SIG-M5 treated with dmso at 0.1 percent for 504 hours (cell line): ENCODE results near the gene AKT3.

Experiments
- DNase-seq: peaks from one replicate; lab custom pipeline; 2025; ENCODE audit not compliant: unreplicated experiment; lab: John Stamatoyannopoulos, UW

Gene AKT3

GRCh38 chr1:243473227-243474135 lies 376.6 kb downstream of the AKT3 start:
- peak; percentile 65 for DNase-seq

- peak; percentile 81 for DNase-seq
These were observed 378.0 kb downstream of the AKT3 start for GRCh38 chr1:243471754-243472745.

GRCh38 chr1:243471026-243471685 lies 378.9 kb downstream of the AKT3 start:
- peak; percentile 92 for DNase-seq

- DNase-seq, result no peak
These were observed 379.5 kb downstream of the AKT3 start for GRCh38 chr1:243470502-243470901.

GRCh38 chr1:243469497-243469896 lies 380.5 kb downstream of the AKT3 start:
- no peak for DNase-seq

- DNase-seq, result no peak
These were observed 384.3 kb downstream of the AKT3 start for GRCh38 chr1:243465738-243466137.

GRCh38 chr1:243465081-243465480 lies 385.0 kb downstream of the AKT3 start:
- DNase-seq, result no peak

GRCh38 chr1:243462929-243463697 lies 386.9 kb downstream of the AKT3 start:
- DNase-seq, result no peak

GRCh38 chr1:243461700-243462099 lies 388.3 kb downstream of the AKT3 start:
- no peak for DNase-seq

- DNase-seq, result peak; percentile 88
These were observed 391.0 kb downstream of the AKT3 start for GRCh38 chr1:243459059-243459458.

GRCh38 chr1:243457363-243457982 lies 392.6 kb downstream of the AKT3 start:
- DNase-seq, result no peak

GRCh38 chr1:243455760-243456651 lies 394.0 kb downstream of the AKT3 start:
- no peak for DNase-seq

GRCh38 chr1:243454328-243454997 lies 395.6 kb downstream of the AKT3 start:
- no peak for DNase-seq

- peak; percentile 91 for DNase-seq
These were observed 398.0 kb downstream of the AKT3 start for GRCh38 chr1:243452092-243452491.

- DNase-seq, result no peak
These were observed 400.7 kb downstream of the AKT3 start for GRCh38 chr1:243449373-243449772.

GRCh38 chr1:243447844-243448243 lies 402.2 kb downstream of the AKT3 start:
- DNase-seq, result no peak

GRCh38 chr1:243447347-243447746 lies 402.7 kb downstream of the AKT3 start:
- DNase-seq, result no peak

GRCh38 chr1:243443557-243443956 lies 406.5 kb downstream of the AKT3 start:
- peak; percentile 33 for DNase-seq
